Stimulated activated CD4-positive, alpha-beta T cell treated with anti-CD3 and anti-CD28 coated beads, Interleukin-12 subunit alpha, Interleukin-12 subunit beta, amount 100 ng/mL, for 48 hours (primary cell): ENCODE data around the gene TRABD2A.
"Not testable (repeated sequence)": the region's sequence is repeated elsewhere in the genome, so short reads cannot be mapped to it uniquely, and the experiment has no call there.

Experiments used
- DNase-seq, 3 donors: peaks; one replicate each; pipeline ENCODE4 v3.0.0-alpha.2; 2020; ENCODE audit warnings: low read depth in 2 of 3, low spot score in 1 of 3

TRABD2A gene, protein sequence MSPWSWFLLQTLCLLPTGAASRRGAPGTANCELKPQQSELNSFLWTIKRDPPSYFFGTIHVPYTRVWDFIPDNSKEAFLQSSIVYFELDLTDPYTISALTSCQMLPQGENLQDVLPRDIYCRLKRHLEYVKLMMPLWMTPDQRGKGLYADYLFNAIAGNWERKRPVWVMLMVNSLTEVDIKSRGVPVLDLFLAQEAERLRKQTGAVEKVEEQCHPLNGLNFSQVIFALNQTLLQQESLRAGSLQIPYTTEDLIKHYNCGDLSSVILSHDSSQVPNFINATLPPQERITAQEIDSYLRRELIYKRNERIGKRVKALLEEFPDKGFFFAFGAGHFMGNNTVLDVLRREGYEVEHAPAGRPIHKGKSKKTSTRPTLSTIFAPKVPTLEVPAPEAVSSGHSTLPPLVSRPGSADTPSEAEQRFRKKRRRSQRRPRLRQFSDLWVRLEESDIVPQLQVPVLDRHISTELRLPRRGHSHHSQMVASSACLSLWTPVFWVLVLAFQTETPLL

DNA sequence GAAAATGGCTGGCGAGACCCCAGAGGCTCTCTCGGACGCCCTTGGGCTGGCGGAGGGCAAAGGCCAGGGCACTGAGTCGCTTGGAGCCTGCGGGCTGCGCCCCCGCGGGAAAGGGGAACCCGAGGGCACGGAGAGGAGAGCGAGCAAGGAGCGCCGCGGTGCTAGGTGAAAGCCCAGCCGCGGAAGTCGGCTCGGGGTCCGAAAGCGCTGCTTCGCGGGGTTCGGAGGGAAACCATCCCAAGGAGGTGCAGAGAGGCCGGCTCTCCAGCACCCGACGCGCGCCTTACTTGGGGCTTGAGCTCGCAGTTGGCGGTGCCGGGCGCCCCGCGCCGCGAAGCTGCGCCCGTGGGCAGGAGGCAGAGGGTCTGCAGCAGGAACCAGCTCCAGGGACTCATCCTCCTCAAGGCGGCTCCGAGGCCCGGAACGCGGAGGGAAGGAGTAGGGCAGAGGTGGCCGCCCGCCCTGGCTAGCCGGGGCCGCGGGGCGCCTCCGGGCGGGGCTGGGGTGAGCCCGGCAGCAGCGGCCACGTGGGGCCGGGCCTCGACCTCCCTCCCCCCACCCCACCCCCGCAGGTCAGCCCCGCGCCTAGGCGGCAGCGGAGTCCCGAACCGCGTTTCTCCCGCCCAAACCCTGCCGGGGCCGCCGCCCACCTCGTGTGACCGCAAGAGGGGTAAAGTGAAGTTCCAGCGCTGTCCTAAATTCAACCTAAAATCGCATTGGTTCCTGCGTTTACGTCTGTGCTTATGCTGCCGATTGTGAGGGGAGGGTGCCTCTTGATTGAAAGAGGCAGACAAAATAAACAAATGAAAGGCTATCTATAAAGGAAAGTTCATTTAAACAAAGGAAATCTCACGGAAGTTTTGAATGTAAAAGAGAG, at the start of gene TRABD2A:
Gene TRABD2A, minus strand, starts transcription at position 440 of the 877 bp plus-strand sequence. Its CDS starts 45 bp downstream, at position 395.
- peak; percentile 53 to 61 (median 58) for DNase-seq

DNA sequence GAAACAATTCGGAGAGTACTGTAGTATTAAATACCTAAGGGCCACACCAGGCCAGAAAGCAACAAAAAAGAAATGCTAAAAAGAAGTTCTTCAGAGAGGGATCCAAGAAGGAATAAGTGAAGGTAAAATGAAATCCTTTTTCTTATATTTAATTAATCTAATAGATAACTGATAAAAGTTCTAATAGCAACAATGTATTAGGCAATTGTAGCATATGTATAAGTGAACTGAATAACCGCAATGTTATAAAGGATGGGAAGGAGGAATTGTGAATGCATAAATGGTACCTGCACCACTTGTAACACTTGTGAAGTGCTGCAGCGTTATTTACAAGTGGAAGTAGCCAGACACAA, 46.4 kb upstream of the TRABD2A start:
- DNase-seq, result no peak

DNA sequence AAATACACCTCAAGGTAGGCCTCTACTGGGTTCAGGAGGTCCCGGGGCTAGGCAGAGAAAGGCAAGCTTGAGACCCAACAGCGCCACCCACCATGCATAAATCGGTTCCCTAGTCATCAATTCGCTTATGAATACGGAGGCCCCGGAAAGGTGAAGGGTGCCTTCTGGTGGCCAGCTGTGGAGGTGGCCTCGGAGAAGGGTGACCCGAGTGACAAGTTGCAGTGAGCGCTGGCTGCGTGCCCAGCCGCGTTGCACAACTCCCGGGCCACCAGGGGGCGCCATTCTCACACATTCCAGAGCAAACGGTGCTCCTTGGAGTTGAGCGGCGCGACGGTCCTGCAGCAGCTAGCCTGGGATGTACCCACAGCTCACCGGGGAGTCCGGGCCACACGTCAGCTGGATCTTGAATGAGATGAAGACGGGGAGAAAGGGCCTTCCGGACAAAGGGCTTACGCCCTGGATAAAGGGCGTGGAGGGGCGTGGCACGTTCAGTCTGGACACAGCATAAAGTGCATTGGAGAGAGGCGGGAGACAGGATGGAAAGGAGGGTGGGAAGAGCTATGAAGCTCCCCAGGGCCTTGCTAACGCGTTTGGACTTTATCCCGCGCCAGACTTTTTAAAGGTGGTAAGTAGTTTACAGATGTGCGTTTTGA, 45.0 kb upstream of the TRABD2A start:
- peak; percentile 99 for DNase-seq

DNA sequence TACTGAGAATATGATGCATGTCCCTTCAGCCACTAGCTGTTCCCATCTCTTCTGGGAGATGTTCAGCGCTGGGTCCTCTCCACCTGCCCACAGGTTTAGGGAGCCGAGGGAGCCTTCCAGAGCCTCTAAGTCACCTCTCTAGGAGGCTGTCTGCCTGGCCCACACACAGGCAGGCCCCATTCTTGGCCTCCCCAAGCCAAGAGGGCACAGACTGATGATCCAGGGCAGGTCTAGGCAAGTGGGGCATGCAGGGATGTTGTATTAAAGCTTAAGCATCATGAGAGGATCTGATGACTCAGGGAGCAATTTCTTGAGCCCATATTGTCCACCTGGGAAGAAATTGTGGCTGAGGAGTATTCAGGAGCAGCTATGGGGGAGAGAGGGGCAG, 44.4 kb upstream of the TRABD2A start:
- no peak for DNase-seq

DNA sequence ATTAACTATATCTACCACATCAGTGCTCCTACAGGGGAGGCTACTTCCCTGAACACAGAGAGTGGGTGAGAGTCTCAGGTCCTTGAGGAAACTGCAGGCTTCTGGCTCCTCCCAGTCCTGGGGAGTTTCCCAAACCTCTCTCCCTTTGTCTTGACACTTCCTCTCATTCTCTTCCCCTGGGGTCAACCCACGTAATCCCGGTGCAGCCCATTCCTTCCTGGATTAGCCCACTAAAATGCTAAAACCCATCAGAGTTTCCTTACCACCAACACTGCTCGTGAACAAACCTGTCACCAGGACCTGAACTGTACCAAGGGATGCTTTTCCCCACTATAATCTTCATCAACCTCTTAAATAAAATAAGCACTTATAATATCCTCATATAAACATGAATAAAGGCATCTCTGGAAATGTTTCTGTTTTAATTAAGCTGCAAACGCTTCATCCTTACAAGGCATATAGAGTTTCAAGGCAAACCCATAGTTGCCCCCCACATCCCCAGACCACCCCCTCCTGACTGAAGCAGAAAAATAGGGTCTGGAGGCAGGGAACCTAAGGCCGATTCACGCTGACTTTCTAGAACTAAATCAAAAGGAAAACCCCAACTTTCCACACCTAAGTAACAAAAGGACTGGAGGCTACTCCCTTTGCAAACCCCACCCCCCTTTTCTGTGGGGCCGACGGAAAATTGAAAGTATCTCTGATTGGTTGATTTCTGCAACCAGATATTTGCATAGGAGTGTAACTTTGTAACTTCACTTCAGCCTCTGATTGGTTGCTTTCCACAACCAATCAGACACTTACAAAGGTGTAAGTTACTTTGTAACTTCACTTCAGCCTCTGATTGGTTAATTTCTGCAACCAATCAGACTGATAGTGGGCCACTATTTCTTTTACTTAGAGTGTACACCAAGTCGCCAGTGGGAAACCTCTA, 43.6 kb upstream of the TRABD2A start:
- DNase-seq, result no peak

DNA sequence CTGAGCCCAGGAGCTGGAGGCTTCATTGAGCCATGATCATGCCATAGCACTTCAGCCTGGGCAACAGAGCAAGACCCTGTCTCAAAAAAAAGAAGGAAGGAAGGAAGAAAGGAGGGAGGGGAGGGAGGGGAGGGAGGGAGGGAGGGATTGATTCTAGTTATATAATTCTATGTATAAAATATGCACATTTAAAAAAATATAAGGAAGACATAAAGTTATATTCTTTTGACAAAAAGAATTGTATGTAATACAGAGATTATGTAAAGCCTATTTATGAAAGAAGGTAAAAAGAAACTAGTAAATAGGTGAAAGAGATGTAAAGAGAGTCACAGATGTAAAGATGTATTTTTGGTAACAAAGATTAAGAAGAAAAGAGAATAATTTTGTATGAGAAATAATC, 42.1 kb upstream of the TRABD2A start:
- DNase-seq, result no peak

DNA sequence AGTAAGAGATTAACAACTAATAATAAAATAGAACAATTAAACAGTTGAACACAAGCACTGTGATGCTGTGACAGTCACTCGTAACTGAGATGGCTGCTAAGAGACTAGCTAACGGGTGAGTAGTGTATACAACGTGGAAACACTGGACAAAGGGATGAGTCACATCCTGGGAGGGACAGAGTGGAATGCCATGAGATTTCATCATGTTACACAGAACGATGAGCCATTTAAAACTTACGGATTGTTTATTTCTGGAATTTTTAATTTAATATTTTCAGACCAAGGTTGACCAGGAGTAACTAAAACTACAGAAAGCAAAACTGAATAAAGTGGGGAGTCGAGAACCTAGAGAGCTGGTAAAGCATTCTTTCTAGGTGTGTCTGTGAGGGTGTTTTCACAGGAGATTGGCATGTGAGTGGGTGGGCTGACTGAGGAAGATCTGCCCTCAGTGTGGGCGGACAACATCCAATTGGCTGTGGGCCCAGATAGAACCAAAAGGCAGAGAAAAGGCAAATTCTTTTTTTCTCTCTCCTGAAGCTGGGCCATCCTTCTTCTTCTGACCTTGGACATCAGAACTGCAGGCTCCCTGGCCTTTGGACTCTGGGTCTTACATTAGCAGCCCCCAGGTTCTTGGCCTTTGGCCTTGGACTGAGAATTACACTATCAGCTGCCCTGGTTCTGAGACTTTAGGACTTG, 39.1 kb upstream of the TRABD2A start:
- no peak for DNase-seq

DNA sequence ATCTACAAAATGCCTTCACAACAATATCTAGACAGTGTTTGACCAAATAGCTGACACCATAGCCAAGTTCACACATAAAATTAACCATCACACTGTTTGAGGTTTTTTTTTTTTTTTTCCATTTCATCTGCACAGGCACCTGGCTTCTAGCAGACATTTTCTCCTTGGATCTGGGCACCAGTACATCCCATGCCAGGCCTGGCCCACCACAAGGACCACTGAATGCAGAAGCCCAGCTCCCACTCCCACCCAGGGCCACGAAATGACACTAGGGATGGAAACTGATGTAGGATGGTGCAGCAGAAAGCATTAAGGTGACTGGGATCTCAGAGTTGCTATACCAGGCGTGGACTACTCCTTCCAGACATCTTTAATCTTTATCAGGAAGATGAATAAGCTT, 37.5 kb upstream of the TRABD2A start:
- DNase-seq, result no peak

DNA sequence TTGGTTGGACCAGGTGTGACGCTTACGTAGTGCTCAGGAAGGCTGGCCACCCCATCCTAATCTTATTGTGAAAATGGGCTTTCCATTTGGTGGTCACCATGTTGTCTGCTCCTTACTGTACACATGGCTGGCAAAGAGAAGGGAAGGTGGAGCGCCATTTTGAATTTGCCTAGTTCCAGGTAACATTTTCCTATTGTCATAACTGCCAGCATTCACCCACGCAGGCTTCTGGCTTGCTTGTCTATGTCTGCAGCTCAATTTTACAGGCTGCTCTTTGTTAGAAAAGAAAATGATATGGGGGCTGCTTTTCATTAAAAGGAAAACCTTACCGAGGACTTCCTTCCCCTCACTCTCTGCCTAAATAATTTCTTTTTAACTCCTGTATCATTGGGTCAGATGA, 36.9 kb upstream of the TRABD2A start:
- not testable (repeated sequence) for DNase-seq

DNA sequence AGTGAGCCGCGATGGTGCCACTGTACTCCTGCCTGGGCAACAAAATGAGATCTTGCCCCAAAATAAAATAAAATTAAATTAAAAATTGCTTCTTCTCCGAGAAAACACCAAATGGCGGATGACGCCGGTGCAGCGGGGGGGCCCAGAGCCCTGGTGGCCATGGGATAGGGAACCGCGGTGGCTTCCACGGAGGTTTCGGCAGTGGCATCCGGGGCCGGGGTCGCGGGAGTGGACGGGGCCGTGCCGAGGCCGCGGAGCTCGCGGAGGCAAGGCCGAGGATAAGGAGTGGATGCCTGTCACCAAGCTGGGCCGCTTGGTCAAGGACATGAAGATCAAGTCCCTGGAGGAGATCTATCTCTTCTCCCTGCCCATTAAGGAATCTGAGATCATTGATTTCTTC, 34.8 kb upstream of the TRABD2A start:
- not testable (repeated sequence) for DNase-seq

DNA sequence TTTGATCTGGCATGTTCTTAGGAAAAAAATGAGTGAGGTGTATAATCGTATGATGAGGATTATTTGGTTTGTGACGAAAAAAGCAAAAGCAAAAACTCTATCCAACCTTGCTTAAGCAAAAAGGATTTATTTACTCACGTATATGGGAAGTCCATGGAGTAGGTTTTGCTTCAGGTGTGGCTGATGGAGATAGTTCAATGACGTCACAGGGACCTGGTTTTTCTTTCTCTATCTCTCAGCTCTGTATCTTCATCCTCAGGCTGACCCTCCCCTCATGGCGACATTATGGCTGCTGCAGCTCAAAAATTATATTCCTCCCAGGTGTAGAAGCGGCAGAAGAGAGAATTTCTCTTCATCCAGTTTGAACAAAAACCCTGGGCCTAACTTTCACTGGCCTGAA, 33.5 kb upstream of the TRABD2A start:
- no peak for DNase-seq

DNA sequence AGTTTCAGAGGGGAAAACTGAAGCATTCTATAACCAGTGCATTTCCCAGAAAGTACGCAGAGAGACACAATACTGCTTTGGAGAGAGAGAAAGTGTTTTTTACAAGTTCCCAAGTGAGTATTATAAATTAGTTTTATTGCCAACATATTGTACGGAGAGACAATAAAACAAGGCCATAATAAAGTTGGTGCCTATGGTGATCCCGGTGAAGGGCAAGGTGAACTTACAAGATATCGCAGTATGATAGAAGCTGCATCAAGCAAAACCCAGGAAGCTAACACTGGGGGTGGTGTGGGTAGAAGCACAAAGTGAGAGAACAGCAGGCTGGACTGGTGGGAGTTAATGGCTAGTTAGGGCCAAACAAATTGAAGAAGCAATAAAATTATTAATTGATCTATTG, 32.1 kb upstream of the TRABD2A start:
- no peak for DNase-seq

DNA sequence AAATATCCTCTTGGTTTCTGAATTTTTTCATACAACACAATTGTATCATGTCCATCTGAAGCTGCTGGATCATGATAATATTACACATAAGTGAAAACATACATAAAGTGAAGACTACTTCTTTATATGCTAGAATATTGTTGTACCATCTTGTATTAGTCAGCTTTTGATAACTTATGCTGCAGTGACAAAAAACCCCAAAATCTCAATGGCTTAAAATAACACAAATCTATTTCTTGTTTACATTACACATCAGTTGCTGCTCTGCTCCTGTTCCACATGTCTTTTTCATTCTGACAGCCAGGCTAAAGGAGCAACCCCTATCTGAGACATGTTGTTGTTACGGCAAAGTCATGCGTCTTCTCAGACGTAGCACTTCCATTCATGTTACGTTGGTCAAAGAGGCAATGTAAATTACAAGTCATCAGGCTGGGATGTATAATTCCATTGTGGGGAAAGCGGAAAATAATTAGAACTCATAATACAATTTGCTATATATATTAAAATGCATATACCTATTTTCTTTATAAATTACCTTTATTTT, 30.3 kb upstream of the TRABD2A start:
- DNase-seq, result no peak

DNA sequence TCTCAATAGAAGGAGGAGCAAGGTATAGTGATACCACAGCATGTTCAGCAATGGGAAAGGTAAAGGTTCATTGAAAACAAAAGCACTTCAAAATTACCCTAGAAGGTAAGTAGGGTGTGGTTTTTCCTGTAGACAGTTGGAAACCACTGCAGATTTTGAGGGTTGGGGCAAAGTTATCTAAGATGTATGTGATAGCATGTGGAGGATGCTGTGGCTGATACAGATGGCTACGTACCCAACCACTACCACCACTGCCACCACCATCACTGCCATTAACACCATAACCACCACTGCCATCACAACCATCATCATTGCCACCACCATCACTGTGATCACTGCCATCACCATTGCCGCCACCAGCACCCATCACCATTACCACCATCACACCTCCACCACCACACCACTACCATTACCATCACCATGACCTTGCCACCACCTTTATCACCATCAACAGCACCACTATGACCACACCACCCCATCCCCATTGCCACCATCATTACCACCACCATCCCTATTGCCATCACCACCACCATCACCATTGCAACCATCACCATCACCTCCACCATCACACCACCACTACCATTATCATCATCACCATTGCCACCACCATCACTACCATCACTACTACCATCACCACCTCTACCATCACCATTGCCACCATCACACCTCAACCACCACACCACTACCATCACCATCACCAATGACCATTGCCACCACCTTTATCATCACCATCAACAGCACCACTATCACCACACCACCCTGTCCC, 28.2 kb upstream of the TRABD2A start:
- DNase-seq, result peak in 1 of 3 donors; percentile 24

DNA sequence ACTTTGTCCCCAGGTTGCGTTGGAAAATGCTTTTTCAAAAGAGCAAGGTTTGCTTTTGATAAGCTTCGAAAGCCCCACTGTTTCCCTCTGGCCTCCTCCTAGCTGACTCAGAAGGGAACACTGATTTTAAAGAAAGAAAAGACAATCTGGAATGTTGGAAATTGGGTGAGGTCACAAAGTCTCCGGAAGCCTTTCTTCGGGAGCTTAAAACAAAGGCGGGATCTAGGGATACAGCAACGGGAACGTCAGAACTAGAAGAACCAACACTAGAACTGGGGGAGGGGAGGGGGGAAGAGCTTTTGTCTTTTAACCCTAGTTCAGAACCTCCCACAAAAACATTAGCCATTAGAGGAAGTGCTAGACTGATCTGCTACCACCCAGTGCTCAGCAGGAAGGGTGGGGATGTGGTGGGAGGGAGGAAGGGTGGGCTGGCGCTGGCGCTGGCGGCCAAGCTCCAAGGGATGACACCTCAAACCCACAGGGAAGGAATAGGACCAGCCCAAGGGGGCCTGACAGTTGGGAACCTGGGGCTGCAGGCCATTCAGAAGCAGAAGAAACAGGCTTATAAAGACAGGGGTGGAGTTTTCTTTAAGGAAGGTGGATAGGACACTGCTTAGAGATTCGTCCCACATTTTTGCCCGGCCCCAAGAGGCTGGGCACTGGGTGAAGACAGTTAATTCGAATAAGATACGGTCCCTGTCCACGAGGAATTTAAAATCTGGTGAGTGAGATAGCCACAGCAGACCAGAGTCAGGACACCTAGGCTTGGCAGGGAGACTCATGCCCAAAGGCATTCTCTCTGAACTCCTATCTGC, 26.2 kb upstream of the TRABD2A start:
- DNase-seq, result peak in 1 of 3 donors; percentile 32

DNA sequence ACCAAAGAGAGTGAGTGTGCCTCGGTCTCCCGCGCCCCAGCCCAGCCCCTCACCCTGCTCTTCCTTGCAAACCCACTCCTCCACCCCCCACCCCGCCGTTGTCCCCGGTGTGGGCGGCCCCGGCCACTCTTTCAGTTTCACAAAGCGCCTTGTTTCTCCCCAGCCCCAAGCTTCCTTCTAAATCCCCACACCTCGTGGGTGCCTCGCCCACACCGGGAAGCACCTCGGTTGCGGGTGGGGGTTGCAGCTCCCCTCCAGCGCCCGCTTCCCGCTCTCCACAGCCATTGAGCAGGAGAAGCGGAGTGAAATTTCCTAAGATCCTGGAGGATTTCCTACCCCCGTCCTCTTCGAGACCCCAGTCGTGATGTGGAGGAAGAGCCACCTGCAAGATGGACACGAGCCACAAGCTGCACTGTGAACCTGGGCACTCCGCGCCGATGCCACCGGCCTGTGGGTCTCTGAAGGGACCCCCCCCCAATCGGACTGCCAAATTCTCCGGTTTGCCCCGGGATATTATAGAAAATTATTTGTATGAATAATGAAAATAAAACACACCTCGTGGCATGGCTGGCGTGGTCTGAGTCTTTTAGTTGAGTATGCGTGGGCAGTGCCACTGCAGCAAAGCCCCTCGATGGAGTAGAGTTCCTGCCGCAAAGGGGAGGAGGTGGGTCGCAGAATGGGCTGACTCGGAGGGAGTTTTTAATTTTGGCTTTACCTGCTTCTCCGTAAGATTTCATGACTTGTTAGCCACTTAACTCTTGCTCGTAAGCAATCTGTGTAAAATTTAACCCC, 25.4 kb upstream of the TRABD2A start:
- DNase-seq, result peak in 2 of 3 donors; percentile 52 to 53
